Prostate gland (tissue), 2 donors: Measurements from ENCODE around the gene CHMP3.

Experiments
- CTCF ChIP-seq, 4 experiments: fragments of 200-600 bp in 2 of 4; fragments of 450-650 bp in 2 of 4; sonication (generic) in 2 of 4; IDR thresholded peaks; 1 replicate in 3 of 4; 2 replicates in 1 of 4; pipeline ENCODE4 v1.5.1; 2016 to 2019; ENCODE audit warnings: antibody characterized with exemption in 4 of 4, mild to moderate bottlenecking in 2 of 4, moderate library complexity in 2 of 4
- POLR2A ChIP-seq: fragments of 450-650 bp; IDR thresholded peaks from one replicate; pipeline ENCODE4 v1.6.1; 2016; ENCODE audit warnings: antibody characterized with exemption, mild to moderate bottlenecking
- POLR2AphosphoS5 ChIP-seq: sonication (generic); formaldehyde crosslinking; IDR thresholded peaks from one replicate; pipeline ENCODE4 v1.6.1; 2017; ENCODE audit warnings: antibody characterized with exemption

GRCh38 chr2:86453836-86454235 is 109.4 kb downstream of the CHMP3 start:
- TF ChIP-seq CTCF (IDR thresholded peaks at IDR 0.05) (no peak), POLR2A (no peak), POLR2AphosphoS5 (peak; percentile 48)
